ENCODE measurements around the gene EED.
"Not testable (repeated sequence)": the region's sequence is repeated elsewhere in the genome, so short reads cannot be mapped to it uniquely, and the experiment has no call there.

The EED gene

GRCh38 chr11:86219311-86220193 lies 25.0 kb upstream of the EED start:
- no peak for DNase-seq

- no peak for DNase-seq
Measured at GRCh38 chr11:86220653-86221052, 23.9 kb upstream of the EED start.

DNA sequence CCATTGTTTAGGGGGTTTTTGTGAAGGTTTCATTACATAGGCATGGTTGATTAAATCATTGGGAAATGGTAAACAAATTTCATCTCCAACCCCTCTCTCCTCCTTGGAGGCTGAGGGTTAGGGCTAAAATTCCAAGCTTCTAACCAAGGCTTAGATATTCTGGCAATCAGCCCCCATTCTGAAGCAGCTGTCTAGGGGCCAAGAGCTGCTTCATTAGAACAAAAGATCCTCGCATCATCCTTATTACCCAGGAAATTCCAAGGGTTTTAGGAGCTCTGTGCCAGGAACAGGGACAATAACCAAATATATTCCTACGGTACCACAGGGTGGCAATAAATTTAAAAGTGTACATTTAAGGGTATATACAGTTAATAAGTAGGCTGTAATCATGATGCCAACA lies 22.5 kb upstream of the EED start:
- no peak for DNase-seq

DNA sequence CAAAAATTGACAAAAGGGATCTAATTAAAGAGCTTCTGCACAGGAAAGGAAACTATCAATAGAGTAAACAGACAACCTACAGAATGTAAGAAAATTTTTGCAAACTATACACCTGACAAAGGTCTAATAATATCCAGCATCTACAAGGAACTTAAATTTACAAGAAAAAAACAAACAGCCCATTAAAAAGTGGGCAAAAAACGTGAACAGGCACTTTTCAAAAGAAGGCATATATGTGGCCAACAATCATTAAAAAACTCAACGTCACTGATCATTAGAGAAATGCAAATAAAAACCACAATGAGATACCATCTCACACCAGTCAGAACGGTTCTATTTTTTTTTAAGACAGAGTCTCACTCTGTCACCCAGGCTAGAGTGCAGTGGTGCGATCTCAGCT lies 20.0 kb upstream of the EED start:
- not testable (repeated sequence) for DNase-seq

DNA sequence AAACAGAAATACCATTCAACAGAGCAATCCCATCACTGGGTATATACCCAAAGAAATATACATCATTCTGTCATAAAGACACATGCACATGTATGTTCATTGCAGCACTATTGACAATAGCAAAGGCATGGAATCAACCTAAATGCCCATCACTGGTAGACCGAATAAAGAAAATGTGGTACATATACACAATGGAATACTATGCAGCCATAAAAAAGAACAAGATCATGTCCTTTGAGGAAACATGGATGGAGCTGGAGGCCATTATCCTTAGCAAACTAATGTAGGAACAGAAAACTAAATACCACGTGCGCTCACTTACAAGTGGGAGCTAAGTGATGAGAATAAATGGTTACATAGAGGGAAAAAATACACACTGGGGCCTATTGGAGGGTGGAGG lies 19.2 kb upstream of the EED start:
- not testable (repeated sequence) for DNase-seq

GRCh38 chr11:86228269-86229038 lies 16.1 kb upstream of the EED start:
- DNase-seq: no peak

GRCh38 chr11:86229039-86229330 lies 15.6 kb upstream of the EED start:
- DNase-seq: peak; percentile 13 to 40

DNA sequence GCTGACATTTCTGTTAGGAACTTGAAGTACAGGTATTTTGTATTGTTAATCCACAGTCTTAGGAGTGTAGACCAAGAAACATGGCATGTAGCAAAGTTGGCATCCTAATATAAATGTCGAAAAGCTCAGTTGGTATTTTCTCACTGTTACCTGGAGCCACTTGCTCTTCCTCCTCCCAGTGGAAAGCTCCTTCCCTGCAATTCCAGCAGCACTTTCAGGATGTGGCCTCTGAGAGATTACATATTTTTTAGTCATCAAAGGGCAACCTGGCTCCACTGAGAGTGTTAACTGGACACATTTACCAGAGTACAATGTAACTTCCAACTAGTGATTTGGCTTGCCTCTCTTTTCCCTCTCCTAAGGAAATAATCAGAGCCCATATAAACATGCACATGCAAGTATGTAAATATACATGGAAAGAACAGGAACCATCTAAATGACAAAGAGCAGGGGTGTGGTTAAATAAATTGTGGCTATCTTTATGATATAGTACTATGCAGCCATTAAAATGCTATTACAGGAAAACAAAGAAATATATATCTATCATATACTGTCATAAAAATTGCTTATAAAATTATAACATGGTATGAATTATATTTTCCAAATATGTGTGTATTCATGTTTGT lies 14.3 kb upstream of the EED start:
- no peak for DNase-seq

DNA sequence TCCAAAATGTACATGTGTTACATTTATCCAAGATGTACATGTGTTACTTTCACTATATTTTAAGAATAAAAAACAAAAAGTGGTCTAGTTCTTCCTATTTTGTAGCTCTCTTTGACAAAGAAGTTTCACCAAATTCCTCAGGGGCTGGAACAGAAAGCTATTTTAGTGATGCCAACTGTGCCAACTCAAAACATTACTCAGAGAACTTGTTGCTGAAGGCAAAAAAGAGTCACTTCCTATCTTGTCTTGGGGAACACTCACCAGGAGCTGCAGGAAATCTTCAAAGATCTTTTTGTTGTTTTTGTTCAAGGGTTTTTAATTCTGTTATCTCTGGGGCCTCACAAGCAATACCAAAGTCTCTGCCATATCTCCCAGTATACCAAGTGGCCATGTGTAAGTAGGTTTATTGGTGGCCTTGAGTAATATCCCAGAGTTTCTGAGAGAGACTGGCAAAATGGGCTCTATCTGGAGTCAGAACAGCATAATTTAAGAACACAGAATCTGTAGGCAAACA lies 13.6 kb upstream of the EED start:
- DNase-seq: no peak

DNA sequence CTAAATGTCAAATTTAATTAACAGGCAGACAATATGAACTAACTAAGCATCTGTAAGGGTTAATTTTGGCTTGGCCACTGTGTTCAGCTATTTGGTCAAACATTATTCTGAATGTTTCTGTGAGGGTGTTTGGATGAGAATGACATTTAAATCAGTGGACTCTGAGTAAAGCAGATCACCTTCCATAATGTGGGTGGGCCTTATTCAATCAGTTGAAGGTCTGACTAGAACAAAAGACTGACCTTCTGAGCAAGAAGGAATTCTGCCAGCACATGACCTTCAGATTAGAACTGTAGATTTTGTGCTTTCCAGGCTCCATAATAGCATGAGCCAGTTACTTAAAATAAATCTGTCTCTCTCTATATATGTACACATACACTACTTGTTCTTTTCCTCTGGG lies 12.0 kb upstream of the EED start:
- DNase-seq: no peak

DNA sequence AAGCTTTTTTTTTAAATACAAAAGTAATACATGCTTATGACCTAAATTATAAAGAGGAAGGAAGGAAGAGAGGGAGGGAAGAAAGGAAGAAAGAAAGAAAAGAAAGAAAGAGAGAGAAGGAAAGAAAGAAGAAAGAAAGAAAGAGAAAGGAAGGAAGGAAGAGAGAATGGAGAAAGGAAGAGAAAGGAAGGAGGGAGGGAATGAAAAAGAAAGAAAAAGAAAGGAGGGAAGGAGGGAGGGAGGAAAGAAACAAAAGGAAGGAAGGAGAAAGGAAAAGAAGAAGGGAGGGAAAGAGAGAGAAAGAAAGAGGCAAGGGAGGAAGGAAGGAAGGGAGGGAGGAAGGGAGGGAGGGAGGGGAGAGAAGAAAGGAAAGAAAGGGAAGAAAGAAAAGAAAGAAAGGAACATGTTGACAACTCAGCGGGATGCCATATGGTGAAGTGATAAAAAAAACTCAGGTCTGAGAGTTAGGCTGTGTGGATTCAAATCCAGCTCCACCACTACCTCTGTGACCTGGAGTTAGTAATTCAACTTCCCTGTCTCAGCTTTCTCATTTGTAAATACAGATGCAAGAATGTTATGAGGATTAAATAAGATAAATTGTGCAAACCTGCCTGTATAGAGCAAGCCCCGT lies 9.6 kb upstream of the EED start:
- no peak for DNase-seq

- DNase-seq: no peak
Measured at GRCh38 chr11:86237267-86237804, 7.2 kb upstream of the EED start.

GRCh38 chr11:86240164-86240563 lies 4.4 kb upstream of the EED start:
- DNase-seq: no peak

DNA sequence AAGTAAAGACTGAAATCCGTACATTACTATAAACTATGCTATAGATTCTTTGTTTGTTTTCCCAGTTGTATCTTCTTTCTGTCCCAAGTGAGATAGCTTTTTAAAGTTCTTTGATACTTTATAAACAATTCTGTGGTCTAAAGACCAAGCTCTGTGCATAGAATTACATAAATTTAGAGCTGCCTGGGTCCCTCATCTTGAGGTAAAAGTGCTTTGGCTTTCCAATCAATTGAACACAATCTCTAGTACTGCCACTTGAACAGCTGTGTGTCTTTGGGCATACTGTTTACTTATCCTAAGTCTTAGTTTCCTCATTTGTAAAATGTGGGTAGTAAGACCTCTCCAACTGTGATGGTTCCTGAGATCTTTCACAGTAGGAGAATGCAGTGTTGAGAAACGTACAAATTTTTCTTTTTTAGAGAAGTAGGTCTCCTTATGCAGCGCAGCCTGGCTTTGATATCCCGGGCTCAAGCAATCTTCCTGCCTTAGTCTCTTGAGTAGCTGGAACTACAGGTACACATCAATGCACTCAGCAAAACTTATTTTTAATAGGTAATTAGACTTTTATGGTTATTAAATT lies 2.5 kb upstream of the EED start:
- no peak for DNase-seq

DNA sequence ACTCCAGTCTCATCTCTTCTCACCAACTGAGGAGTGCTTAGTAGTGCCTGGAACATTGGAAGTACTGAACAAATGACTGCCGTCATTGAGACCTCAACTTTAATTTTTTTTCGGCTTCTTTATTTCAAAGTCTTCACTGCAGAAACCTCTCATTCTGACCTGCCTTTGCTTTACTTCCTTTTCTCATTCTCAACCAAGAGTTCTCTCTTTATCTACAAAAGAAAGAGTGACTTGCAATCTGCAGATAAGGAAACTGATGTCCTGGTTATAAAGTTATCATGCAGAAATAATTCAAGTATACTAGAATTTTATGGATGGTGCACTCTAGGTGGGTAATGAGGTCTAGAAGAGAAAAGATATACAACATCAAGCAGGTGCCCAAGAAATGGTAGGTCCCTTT lies 1.2 kb upstream of the EED start:
- DNase-seq: no peak

- DNase-seq: peak; percentile 84 to 87
Measured at GRCh38 chr11:86244063-86244521, 461 bp upstream of the EED start.

- DNase-seq: peak in 1 of 2 experiments; percentile 5
Measured at GRCh38 chr11:86245369-86246292, 1.1 kb downstream of the EED start.

DNA sequence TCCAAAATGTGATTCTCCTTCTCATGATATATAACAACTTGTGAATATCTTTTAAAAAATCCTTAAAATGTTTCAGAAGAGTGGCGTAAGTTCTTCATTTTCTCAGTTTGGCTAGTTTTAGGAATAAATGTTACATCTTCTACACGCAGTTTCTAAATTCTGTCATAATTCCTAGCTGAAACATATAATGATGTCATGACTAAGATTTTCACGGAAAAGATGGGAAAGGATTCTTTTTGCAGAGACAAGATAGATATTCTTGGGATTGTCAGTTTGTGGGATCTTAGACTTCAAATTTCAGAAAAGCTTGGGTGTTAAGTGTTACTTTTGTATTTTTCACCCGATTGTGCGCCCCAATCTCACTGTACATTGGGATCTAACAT lies 1.7 kb downstream of the EED start:
- no peak for DNase-seq

GRCh38 chr11:86247608-86248007 lies 3.1 kb downstream of the EED start:
- no peak for DNase-seq

DNA sequence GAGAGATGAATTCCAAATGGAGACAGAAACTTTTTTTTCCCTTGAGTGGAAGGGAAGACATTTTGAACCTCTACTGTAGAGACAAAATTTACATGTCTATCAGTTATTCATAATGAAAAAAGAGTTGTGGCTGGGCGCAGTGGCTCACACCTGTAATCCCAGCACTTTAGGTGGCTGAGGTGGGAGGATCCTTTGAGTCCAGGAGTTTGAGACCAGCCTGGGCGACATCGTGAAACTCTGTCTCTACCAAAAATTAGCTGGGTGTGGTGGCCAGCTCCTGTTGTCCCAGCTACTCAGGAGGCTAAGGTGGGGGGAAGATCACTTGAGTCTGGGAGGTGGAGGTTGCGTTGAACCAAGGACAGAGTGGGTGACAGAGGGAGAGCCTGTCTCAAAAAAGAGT lies 4.1 kb downstream of the EED start:
- DNase-seq: no peak

Measured in stimulated activated CD4-positive, alpha-beta T cell treated with anti-CD3 and anti-CD28 coated beads, Interleukin-4, amount 100 ng/mL, for 4 hours (primary cell).